GM18909 (cell line): ENCODE data around the gene RPL28.

ENCODE experiments used
- ATAC-seq: cut with Tn5 transposase; IDR thresholded peaks from one replicate; pipeline ENCODE4 v1.9.1; 2021; ENCODE audit warnings: mild to moderate bottlenecking; ENCODE audit not compliant: unreplicated experiment, poor library complexity

Gene RPL28

GRCh38 chr19:55385724-55386492 is at the start of gene RPL28:
Gene RPL28, plus strand, starts transcription at chr19:55385932. Its CDS starts 426 bp downstream, at chr19:55386358.
- ATAC-seq, result peak; percentile 66

GRCh38 chr19:55336101-55336500 is 49.6 kb upstream of the RPL28 start:
- ATAC-seq, result no peak

GRCh38 chr19:55339105-55339888 is 46.4 kb upstream of the RPL28 start, which contains the start of gene KMT5C:
Gene KMT5C, plus strand, starts transcription at chr19:55339876. Its CDS starts 2,061 bp downstream, at chr19:55341937.
- ATAC-seq, result peak; percentile 81

GRCh38 chr19:55339889-55340783 is 45.6 kb upstream of the RPL28 start:
- no peak for ATAC-seq

GRCh38 chr19:55340784-55341147 is 45.0 kb upstream of the RPL28 start:
- no peak for ATAC-seq

GRCh38 chr19:55341171-55341588 is 44.6 kb upstream of the RPL28 start:
- ATAC-seq, result no peak

GRCh38 chr19:55341595-55342531 is 43.9 kb upstream of the RPL28 start:
- ATAC-seq, result no peak

- no peak for ATAC-seq
These were observed 41.3 kb upstream of the RPL28 start for GRCh38 chr19:55344444-55344843.

GRCh38 chr19:55345101-55345817 is 40.5 kb upstream of the RPL28 start:
- no peak for ATAC-seq

GRCh38 chr19:55345818-55346724 is 39.7 kb upstream of the RPL28 start:
- ATAC-seq, result no peak

GRCh38 chr19:55346725-55347441 is 38.8 kb upstream of the RPL28 start:
- ATAC-seq, result no peak

GRCh38 chr19:55347442-55348009 is 38.2 kb upstream of the RPL28 start:
- ATAC-seq, result no peak

GRCh38 chr19:55348317-55349034 is 37.3 kb upstream of the RPL28 start:
- no peak for ATAC-seq

GRCh38 chr19:55350620-55351315 is 35.0 kb upstream of the RPL28 start:
- no peak for ATAC-seq

GRCh38 chr19:55352040-55352439 is 33.7 kb upstream of the RPL28 start:
- ATAC-seq, result no peak
